GM10248 (cell line): ENCODE data around the gene HMCN1.
"Not testable (repeated sequence)": the region's sequence is repeated elsewhere in the genome, so short reads cannot be mapped to it uniquely, and the experiment has no call there.

Experiments used
- CTCF ChIA-PET: fragments of 300-600 bp; sonication (Branson Sonifier 250); formaldehyde crosslinking; extraction: SDS; loops from one replicate; lab custom pipeline; 2021; ENCODE audit warnings: antibody characterized with exemption; lab: Yijun Ruan, JAX
- POLR2A ChIA-PET: fragments of 350-650 bp; sonication (Branson Sonifier 250); formaldehyde crosslinking; extraction: SDS; loops from one replicate; lab custom pipeline; 2020; ENCODE audit warnings: antibody characterized with exemption; lab: Yijun Ruan, JAX
- DNase-seq: peaks from one replicate; pipeline ENCODE4 v3.0.0; 2012; ENCODE audit errors: extremely low spot score
- CTCF ChIP-seq: IDR thresholded peaks from 2 replicates; pipeline ENCODE4 v1.5.1; 2012; ENCODE audit warnings: mild to moderate bottlenecking, low read depth; ENCODE audit errors: extremely low read depth, missing control alignments, control extremely low read depth

HMCN1 gene

GRCh38 chr1:185790194-185790735 lies 56.1 kb downstream of the HMCN1 start:
- DNase-seq, result no peak
- no peak for TF ChIP-seq CTCF
- ChIA-PET POLR2A (no interaction called here), CTCF (interaction anchor here (1.1 to 1.2 kb wide), 3 partner anchors 20 to 37 kb away, joined by 3 read pairs; no protein-coding TSS in a partner anchor)

GRCh38 chr1:185792040-185792439 lies 57.8 kb downstream of the HMCN1 start:
- CTCF ChIA-PET, result interaction anchor here (1.3 to 2.2 kb wide), 2 partner anchors 10 to 18 kb away, joined by 3 to 6 read pairs; no protein-coding TSS in a partner anchor
- TF ChIP-seq CTCF, result no peak
- POLR2A ChIA-PET, result no interaction called here
- no peak for DNase-seq

- DNase-seq, CTCF ChIA-PET, POLR2A ChIA-PET: not testable (repeated sequence)
Observed at GRCh38 chr1:185794495-185794894, 60.3 kb downstream of the HMCN1 start.

GRCh38 chr1:185795181-185795580 lies 61.0 kb downstream of the HMCN1 start:
- no peak for DNase-seq
- POLR2A ChIA-PET, result no interaction called here
- TF ChIP-seq CTCF, result no peak
- CTCF ChIA-PET, result no interaction called here

- no peak for DNase-seq
- TF ChIP-seq CTCF, result no peak
- ChIA-PET CTCF (no interaction called here), POLR2A (no interaction called here)
Observed at GRCh38 chr1:185798505-185798904, 64.3 kb downstream of the HMCN1 start.

- ChIA-PET POLR2A (no interaction called here), CTCF (interaction anchor here (2.3 kb wide), 1 partner anchor 11 kb away, joined by 6 read pairs; no protein-coding TSS in a partner anchor)
- no peak for DNase-seq
- no peak for TF ChIP-seq CTCF
Observed at GRCh38 chr1:185803241-185803640, 69.0 kb downstream of the HMCN1 start.

GRCh38 chr1:185804206-185804605 lies 70.0 kb downstream of the HMCN1 start:
- POLR2A ChIA-PET, result interaction anchor here (0.5 kb wide), 1 partner anchor 512 kb away, joined by 6 read pairs; no protein-coding TSS in a partner anchor

More at GRCh38 chr1:185804206-185804605, 70.0 kb downstream of the HMCN1 start:
- CTCF ChIA-PET, result no interaction called here
- no peak for DNase-seq
- TF ChIP-seq CTCF, result no peak
